NOMO-1 treated with dmso at 0.1 percent for 144 hours (cell line): ENCODE data around the gene SIPA1L3.

Experiments used
- DNase-seq: peaks from one replicate; lab custom pipeline; 2025; ENCODE audit not compliant: unreplicated experiment; lab: John Stamatoyannopoulos, UW

SIPA1L3 gene

DNA sequence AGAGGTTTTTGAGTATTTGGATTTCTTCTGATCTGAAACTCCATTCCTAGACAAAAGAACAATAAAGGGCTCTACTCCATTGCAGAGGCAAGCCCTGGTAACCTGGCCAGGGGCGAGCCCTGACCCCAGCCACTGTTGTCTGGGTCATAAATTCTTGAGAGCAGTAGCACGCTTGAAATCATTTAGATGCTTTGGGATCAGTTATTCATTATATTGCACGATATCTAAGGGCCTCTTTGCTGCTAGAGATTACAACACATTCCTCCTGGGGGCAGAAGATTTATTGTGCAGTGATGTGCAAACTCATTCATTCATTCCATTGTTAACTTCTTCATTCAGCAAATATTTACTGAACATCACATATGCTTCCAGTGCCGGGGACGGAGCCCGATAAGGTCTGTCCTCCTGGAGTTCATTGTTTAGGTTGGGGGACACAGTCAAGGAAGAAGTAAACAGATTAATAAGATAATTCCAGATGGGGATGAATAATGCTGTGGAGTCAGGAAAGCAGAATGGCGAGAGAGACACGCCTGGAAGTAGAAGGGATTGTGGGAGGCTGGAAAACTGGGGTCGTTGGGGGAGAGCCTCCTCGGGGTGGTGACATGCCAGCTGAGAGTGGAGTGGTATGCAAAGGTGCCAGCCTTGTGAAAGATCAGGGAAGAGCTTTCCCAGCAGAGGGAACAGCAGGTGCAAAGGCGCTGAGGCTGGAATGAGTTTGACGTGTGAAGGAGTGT lies 34.9 kb downstream of the SIPA1L3 start:
- DNase-seq: no peak

DNA sequence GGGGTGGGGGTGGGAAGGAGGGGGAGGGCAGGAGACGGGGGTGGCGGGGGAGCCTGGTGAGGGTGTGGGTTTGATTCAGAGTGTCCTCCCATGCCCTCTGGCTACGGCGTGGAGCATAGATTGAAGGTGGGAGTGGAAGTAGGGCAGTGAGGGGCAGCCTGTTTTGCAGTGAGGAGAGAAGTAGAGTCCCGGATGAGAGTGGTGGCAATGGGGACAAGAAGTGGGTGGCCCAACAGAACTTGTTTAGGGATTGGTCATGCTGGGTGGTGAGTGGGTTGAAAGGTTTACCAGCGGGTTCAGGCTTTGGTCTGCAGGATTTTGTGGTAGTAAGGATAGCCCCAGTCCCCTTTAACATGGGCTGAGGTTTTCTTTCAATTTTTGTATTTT lies 35.5 kb downstream of the SIPA1L3 start:
- no peak for DNase-seq

DNA sequence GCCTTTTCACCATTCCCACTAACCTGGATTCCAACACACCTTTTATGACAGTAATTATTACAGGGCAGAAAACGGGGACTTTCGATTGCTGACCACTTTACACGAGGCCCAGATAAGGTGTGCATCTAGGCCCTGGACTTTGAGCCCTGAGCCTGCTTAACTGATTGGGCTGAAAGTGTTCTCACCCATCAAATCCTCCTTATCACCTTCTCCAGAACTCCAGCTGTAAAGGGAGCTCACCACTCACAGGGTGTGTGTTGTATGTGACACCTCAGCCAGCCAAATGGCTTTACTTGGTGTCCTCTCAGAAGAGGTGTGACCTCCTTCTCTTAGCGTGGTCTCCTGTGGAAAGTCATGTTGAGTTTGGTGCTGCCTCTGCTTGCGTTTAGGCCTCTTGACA lies 36.5 kb downstream of the SIPA1L3 start:
- no peak for DNase-seq

DNA sequence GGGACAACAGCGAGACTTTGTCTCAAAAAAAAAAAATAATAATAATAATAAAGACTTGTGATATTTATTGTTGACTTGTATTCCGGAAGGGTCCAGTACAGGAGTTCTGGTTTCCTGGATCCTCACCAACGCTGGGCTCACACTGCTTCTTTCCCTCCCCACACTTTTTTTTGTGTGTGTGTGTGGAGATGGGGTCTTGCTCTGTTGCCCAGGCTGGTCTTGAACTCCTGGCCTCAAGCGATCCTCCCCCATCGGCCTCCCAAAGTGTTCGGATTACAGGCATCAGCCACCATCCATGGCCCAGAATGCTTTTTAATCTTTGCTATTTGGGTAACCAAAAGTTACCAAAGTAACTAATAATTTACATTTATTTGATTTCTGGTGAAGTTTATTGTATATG lies 39.1 kb downstream of the SIPA1L3 start:
- DNase-seq: no peak

DNA sequence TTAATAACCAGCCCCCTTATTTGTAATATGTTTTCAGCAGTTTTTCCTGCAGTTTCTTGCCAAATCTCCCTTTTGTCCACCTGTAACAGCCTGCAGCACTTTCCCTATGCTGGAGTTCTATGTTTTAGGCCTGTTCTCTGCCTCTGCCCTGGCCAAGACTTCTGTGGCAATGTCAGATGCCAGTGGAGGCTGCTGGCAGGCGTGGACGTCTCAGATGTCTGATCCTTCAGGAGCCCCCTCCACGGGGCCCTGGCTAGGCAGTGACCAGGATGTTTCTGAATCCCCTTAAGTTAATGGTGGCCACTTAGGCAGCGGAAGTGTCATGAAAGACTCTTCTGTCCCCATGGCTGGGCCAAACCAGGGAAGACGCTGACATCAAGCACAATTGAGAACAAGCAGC lies 40.8 kb downstream of the SIPA1L3 start:
- DNase-seq: no peak

DNA sequence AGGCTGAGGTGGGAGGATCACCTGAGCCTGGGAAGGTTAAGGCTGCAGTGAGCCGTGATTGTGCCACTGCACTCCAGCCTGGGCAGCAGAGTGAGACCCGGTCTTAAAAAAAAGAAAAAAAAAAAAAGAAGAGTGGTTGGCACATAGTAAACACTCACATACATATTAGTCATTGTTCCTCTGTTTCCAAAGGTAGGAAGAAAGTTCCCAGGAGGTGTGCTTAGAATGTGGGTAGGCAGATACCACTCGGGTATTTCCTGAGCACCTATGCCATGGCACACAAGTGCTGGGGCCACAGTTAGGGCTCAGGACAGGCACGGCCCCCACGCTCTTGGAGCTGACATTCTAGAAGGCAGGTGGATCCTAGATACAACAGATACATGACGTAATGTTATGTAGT lies 41.4 kb downstream of the SIPA1L3 start:
- DNase-seq: no peak

DNA sequence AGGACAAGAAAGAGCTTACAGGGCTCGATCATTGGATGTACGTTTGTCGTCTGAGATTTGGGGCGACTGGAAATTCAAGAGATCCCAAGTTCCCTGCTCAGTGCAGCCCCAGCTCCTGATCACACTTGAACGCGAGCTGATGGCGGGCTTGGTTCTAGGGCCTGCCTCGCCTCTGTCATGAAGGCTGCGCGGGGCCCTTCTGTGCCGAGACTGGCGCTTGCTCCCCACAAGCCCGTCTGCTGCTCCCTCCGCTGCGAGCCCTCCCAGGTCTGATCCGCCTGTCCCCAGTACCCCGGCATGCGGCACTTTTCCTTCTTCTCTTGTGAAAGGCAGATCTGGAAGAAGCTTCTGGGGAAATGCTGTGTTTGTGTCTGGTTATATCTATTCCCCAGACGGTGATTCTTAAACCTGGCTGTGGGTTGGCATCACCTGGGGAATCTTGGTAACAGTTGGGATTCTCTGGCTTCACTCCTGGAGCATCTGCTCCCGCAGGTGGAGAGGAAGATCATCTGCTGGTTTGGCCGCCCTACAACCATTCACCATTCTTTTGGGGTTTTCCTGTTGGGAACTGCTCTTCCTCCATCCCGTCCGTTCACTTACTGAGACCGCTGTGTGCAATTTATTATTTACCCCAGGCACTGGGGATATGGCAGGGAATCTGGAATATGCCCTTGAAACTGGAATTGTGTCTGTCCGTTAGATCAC lies 43.6 kb downstream of the SIPA1L3 start:
- DNase-seq: no peak

DNA sequence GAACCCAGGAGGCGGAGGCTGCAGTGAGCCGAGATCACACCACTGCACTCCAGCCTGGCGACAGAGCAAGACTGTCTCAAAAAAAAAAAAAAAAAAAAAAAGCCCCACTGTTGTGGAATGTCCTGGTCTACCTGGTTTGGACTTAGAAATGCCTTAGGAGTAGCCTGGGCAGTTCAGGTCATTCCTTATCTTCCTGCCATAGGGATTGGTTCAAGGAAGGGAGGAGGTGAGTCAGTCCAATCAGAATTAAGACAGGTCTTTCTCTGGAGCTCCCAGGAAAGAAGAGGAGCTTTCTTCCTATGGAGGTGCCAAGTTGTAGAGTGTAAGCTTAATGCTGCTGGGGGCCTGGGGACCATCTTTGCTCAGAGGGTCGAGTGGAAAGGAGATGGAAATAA lies 44.8 kb downstream of the SIPA1L3 start:
- DNase-seq: no peak

DNA sequence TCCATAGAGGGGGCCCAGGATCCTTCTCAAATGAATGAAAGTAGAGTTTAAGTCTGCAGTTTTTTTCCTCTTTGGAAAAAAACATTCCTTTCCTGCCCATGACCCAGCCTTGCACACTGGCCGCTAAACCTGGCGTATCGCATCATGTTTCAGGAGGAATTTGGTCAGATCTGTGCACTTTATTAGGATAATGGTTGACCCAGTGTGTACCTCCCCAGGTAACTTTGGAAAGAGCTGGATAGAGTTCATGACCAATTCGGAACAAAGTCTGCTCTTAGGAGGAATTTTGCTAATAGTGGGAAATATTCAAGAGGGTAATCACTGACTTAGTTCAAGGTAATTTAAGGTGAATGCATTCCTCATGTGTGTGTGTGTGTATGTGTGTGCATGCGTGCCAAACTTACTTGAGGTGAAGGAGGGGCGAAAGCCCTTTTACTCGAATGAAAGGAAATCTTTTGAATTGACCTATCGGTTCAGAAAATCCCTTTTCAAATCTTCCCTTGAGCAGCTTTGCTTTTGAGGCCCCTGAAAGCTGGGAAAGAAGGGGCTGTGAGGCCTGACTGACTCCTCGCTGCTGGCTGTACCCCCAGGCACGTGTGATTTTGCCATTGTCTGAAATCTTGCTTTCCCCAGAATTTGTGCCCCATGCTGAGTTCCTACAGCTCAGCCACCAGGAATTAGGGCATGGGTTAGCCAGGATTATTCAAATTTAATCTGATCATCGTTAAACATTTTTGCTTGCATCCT lies 46.3 kb downstream of the SIPA1L3 start:
- no peak for DNase-seq

DNA sequence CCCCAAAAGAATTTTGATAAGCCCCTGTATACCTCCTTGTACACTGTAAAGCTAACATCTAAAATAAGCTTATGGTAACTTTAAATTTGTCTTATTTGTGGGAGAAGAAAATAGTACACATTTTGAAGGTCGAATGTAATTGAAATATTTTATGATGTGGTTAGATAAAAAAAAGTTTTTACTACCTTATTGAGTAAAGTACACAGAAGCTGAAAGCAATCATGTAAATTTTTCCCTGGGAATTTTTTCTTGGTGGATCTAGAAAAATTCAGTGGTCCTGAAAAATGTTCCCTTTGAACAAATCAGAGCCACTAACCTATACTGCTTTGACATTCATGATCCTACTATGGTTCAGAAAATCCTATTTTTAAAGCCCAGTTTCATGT lies 46.9 kb downstream of the SIPA1L3 start:
- no peak for DNase-seq

DNA sequence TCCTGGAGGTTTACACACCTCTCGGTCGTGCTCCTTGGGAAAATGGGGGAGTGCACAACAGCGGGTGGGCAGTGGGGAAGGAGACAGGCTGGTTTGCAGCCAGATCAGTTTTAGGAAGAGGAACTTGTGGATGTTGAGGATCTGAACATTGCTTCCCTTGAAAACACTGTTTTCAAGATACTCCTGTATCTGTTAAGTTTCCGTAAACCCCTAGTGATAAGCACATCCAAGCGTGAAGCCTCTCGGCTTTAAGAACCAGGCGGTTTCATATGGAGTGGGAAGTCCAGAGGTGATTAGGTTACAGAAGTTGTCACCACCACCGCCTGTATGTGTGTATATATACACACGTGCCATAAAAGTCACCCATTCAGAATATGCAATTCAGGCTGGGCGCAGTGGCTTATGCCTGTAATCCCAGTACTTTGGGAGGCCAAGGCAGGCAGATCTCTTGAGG lies 47.4 kb downstream of the SIPA1L3 start:
- no peak for DNase-seq

DNA sequence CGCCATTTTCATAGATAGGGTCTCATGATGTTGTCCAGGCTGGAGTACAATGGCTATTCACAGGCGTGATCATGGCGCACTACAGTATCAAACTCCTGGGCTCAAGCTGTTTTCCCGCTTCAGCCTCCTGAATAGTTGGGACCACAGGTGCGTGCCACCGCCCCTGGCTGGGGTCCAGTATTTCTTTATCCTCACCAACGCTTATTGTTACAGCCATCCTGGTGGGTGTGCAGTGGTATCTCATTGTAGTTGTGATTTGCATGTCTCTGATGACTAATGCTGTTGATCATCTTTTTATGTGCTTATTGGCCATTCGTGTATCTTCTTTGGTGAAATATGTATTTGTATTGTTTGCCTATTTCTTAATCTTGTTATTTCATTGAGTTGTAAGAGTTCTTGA lies 49.0 kb downstream of the SIPA1L3 start:
- DNase-seq: no peak

DNA sequence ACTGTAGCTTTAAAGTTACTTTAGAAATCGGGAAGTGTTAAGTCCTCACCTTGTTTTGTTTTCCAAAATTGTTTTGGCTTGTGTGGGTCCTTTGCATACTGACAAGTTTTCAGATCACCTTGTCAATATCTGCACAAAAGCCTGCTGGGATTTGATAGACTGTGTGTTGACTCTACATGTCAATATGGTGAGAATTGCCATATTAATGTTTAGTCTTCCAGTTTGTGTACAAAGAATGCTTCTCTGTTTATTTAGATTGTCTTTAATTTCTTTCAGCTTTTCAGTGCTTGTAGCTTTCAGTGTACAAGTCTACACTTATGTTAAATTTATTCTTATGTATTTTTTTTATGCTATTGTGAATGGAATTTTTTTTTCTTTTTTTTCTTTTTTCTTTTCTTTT lies 50.2 kb downstream of the SIPA1L3 start:
- no peak for DNase-seq

DNA sequence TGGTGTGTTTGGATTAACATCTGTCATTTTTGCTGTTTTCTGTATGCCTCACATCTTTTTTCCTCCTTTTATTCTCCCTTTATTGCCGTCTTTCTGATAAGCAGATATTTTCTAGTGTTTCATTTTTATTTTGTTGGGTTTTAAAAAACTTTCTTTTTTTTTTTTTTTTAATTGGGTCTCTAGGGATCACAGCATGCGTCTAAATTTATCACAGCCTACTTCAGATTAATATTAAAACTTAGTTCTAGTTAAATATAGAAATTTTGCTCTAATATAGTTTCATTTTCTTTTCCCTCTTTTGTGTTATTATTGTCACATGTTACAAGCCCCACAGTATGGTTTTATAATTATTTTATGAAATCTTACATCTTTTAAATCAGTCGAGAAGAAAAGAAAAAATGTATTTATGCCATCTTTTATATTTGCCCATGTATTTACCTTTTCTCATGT lies 52.7 kb downstream of the SIPA1L3 start:
- no peak for DNase-seq

DNA sequence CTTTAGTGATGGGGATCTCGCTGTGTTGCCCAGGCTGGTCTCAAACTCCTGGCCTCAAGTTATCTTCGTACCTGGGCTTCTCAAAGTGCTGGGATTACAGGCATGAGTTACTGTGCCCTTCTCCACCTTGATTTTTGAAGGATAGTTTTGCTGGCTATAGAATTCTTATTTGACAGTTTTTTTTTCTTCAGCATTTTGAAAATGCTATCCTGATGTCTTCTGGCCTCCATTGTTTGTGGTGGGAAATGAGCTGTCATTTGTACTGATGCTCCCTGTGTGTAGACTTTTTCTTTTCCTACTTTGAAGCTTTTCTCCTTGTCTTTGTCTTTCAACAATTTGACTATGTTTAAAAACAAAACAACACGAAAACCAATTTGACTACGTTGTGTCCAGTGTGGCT lies 54.2 kb downstream of the SIPA1L3 start:
- DNase-seq: no peak

DNA sequence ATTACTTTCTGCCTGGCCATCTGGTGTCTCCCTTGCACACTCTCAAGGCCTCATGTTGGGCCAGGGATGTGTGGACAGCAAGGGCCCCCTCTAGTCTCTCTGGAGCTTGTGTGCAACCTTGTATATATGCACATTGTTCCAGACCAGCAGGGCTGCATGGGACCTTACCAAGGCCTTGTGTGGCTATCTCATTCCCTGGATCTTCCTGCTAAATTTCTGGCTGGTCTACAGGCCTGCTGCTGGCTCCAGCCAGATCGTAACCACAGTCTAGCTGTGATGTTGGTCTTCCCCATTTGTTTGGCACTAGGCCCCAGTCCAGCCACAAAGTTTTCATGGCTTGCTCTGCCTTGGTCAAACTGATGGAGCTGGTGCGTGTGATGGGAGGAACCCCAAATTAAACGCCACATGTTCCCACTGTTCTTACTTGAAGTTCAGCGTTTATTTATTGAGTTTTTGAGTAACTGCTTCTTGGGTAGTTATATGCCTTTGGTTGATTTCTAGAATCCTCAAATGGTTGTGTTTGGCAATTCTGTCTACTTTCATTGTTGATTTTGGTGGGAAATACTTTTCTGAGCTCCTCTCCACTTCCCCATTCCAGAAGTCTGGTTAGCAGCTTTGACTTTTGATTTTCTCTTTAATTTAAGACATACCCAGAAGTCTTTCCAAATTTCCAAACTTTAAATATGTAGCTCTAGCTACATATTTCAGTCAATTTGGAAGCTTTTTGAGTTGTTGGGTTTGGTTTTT lies 56.4 kb downstream of the SIPA1L3 start:
- no peak for DNase-seq

DNA sequence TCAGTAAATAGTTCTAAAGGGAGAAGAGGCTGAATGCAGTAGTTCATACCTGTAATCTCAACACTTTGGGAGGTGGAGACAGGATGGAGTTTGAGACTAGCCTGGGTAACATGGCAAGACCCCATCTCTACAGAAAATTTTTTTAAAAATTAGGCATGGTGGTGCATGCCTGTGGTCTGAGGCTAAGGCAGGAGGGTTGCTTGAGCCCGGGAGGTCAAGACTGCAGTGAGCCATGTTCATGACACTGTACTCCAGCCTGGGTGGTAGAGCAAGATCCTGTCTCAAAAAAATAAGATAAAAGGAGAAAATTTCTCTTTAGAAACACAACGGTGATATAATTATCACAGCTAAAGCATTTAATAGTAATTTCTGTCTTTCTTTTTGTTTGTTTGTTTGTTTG lies 57.1 kb downstream of the SIPA1L3 start:
- DNase-seq: no peak

DNA sequence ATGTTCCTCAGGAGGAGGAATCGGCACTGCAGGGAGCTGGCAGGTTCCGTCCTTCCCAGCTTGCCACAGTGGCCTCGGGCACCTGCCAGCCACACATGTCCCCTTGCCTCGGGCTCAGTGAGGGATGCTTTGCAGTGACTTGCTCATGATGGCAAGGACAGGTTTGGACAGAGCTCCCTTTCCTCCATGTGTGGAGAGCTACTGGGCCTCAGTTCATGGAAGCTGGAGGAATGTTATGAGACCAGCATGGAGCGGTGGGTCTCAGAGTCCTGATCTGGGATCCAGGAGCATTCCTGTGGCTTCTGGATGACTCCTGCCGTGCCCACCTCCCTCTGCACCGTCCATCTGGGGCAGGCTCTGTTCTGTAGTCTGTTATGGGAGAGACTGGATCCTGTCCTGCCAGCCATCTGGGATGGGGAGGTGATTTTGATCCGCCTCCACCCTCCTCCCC lies 59.2 kb downstream of the SIPA1L3 start:
- DNase-seq: no peak

DNA sequence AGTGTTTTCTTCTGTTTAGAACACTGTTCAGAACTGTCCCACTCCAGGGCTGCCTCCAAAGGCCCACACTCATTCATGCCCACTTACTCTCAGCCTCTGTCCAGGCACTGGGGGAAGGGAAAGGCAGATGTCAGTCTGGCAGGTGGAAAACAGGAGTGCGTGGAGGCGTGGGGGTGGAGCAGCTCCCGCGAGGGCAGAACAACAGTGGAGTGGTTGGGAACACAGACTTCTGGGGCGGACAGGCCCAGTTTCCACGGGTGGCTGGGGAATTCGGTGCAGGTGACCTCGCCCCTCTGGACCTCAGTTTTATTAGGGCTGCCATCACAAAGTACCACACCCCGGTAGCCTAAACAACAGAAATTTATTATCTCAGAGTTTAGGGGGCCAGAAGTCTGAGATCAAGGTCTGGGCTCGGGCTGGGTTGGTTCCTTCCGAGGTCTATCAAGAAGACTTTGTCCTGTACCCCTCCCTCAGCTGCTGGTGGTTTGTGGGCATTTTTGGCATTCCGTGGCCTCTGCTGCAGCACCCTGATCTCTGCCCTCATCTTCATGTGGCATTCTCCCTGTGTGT lies 59.7 kb downstream of the SIPA1L3 start:
- DNase-seq: no peak

DNA sequence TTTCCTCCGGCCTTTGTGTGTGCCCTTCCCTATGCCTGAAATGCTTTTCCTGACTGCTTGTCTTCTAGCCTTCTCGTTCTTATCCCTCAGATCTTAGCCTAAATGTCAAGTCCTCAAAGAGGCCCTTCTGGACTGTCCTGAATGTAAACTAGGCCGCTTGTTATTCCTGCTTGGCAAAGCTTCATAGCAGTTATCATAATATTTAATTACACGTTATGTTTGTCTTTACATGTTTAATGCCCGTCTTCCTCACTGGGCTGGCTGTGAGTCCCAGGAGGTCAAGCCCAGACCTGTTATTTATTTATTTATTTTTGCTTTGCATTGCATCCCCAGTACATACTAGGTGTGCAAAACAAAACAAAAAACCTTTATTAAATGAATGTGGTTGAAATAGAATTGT lies 62.7 kb downstream of the SIPA1L3 start:
- DNase-seq: no peak

DNA sequence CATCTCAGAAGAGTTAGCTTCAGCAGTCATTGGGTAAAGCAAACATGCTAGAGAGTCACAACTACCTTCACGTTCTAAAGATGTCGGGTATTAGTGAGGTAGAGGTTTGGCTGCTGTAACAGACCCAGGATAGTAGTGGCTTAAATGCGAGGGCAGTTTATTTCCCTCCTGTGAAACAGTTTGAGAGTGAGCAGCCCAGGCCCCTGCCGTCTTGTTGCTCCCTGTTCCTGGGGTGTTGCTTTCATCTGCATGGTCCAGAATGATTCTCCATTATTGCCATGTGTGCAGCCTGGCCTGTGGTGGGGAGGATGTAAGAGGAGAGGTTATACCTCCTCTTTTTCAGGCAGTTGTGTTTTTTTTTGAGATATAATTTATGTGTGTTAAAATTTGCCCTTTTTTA lies 63.7 kb downstream of the SIPA1L3 start:
- DNase-seq: no peak
